Measurements from ENCODE around the gene MACF1. TPM values are rescaled to one million over a fixed set of nuclear protein-coding genes. Genes with fewer than 3 reads are reported as not detected.

MACF1 gene
- total RNA-seq, 5 donors from 2014 or later (not counting 1 experiment from before 2014, with no cell fraction given) = 232 to 596 (median 258) TPM

GRCh38 chr1:39359028-39359570 is 154.6 kb downstream of the MACF1 start:
- Histone ChIP-seq H3K27ac (ENCODE audit: low read length) (no peak overlapping the region), H3K9me3 (no peaks in the 10 kb centered on the region), H3K36me3 (ENCODE audit: control insufficient read depth in 2 of 2, extremely low read depth in 1 of 2, insufficient read depth in 1 of 2, low read length in 1 of 2) (peaks cover 6 to 89% of the 10 kb centered on the region in 2 donors), H3K4me1 (ENCODE audit: control insufficient read depth in 1 of 2, extremely low read depth in 1 of 2, insufficient read depth in 2 of 2, low read length in 2 of 2) (no peaks in the 10 kb centered on the region), H3K4me3 (ENCODE audit: control insufficient read depth in 1 of 2, extremely low read depth in 1 of 2, low read length in 1 of 2) (no peak overlapping the region), H3K27me3 (replicated peaks in 1 of 2; ENCODE audit: control insufficient read depth in 2 of 2, extremely low read depth in 1 of 2, insufficient read depth in 2 of 2, low read length in 1 of 2) (no peaks in the 10 kb centered on the region)
- H3K36me3 Mint-ChIP-seq = peaks cover 62% of the 10 kb centered on the region
- DNase-seq (no peak), ATAC-seq (replicated peaks in 1 of 4) (no peak)
- POLR2A ChIA-PET = interaction anchor here in 1 of 2 donors (0.9 kb wide), 1 partner anchor 88 kb away, joined by 3 read pairs; no protein-coding TSS in a partner anchor
- 100% methylated on average over 1 of the region's 2 CpGs for WGBS (ENCODE audit: insufficient coverage)
- H3K4me1 Mint-ChIP-seq = no peaks in the 10 kb centered on the region
- H3K27me3 Mint-ChIP-seq = no peaks in the 10 kb centered on the region
- no peaks in the 10 kb centered on the region for H3K9me3 Mint-ChIP-seq
- no peak overlapping the region for H3K4me3 Mint-ChIP-seq
- no peak overlapping the region for H3K27ac Mint-ChIP-seq
- CTCF ChIA-PET = no interaction called here

- peaks cover 59% of the 10 kb centered on the region for H3K36me3 Mint-ChIP-seq
- H3K27me3 ChIP-seq (replicated peaks in 1 of 2; ENCODE audit: control insufficient read depth in 2 of 2, extremely low read depth in 1 of 2, insufficient read depth in 2 of 2, low read length in 1 of 2) = no peaks in the 10 kb centered on the region
- H3K27me3 Mint-ChIP-seq = no peaks in the 10 kb centered on the region
- H3K9me3 Mint-ChIP-seq = no peaks in the 10 kb centered on the region
- DNase-seq (no peak), ATAC-seq (replicated peaks in 1 of 4) (no peak)
- no peak overlapping the region for H3K4me3 ChIP-seq (ENCODE audit: control insufficient read depth in 1 of 2, extremely low read depth in 1 of 2, low read length in 1 of 2)
- H3K9me3 ChIP-seq = no peaks in the 10 kb centered on the region
- peak overlapping the region; percentile 13 to 53 for H3K27ac Mint-ChIP-seq
- ChIA-PET POLR2A (no interaction called here), CTCF (no interaction called here)
- no peak overlapping the region for H3K4me3 Mint-ChIP-seq
- H3K36me3 ChIP-seq (ENCODE audit: control insufficient read depth in 2 of 2, extremely low read depth in 1 of 2, insufficient read depth in 1 of 2, low read length in 1 of 2) = peaks cover 6 to 78% of the 10 kb centered on the region in 2 donors
- H3K4me1 Mint-ChIP-seq = no peaks in the 10 kb centered on the region
- no CpG with 5 or more reads among the region's 1 CpG for WGBS (ENCODE audit: insufficient coverage)
- no peaks in the 10 kb centered on the region for H3K4me1 ChIP-seq (ENCODE audit: control insufficient read depth in 1 of 2, extremely low read depth in 1 of 2, insufficient read depth in 2 of 2, low read length in 2 of 2)
- H3K27ac ChIP-seq (ENCODE audit: low read length) = no peak overlapping the region
Measured at GRCh38 chr1:39360731-39361130, 156.2 kb downstream of the MACF1 start.

GRCh38 chr1:39361446-39361845 is 157.0 kb downstream of the MACF1 start:
- no CpG with 5 or more reads among the region's 5 CpGs for WGBS (ENCODE audit: insufficient coverage)
- H3K4me3 ChIP-seq (ENCODE audit: control insufficient read depth in 1 of 2, extremely low read depth in 1 of 2, low read length in 1 of 2) = no peak overlapping the region
- H3K9me3 Mint-ChIP-seq = no peaks in the 10 kb centered on the region
- DNase-seq (no peak), ATAC-seq (replicated peaks in 1 of 4) (no peak)
- H3K27me3 Mint-ChIP-seq = no peaks in the 10 kb centered on the region
- H3K4me3 Mint-ChIP-seq = no peak overlapping the region
- no peaks in the 10 kb centered on the region for H3K9me3 ChIP-seq
- no peaks in the 10 kb centered on the region for H3K27me3 ChIP-seq (replicated peaks in 1 of 2; ENCODE audit: control insufficient read depth in 2 of 2, extremely low read depth in 1 of 2, insufficient read depth in 2 of 2, low read length in 1 of 2)
- no peaks in the 10 kb centered on the region for H3K4me1 ChIP-seq (ENCODE audit: control insufficient read depth in 1 of 2, extremely low read depth in 1 of 2, insufficient read depth in 2 of 2, low read length in 2 of 2)
- H3K27ac ChIP-seq (ENCODE audit: low read length) = no peak overlapping the region
- H3K4me1 Mint-ChIP-seq = no peaks in the 10 kb centered on the region
- H3K36me3 ChIP-seq (ENCODE audit: control insufficient read depth in 2 of 2, extremely low read depth in 1 of 2, insufficient read depth in 1 of 2, low read length in 1 of 2) = peaks cover 6 to 77% of the 10 kb centered on the region in 2 donors
- ChIA-PET POLR2A (no interaction called here), CTCF (no interaction called here)
- H3K27ac Mint-ChIP-seq = peak overlapping the region; percentile 13 to 53
- peaks cover 61% of the 10 kb centered on the region for H3K36me3 Mint-ChIP-seq

GRCh38 chr1:39363267-39363666 is 158.8 kb downstream of the MACF1 start:
- Histone ChIP-seq H3K4me3 (ENCODE audit: control insufficient read depth in 1 of 2, extremely low read depth in 1 of 2, low read length in 1 of 2) (no peak overlapping the region), H3K4me1 (ENCODE audit: control insufficient read depth in 1 of 2, extremely low read depth in 1 of 2, insufficient read depth in 2 of 2, low read length in 2 of 2) (no peaks in the 10 kb centered on the region), H3K9me3 (no peaks in the 10 kb centered on the region), H3K36me3 (ENCODE audit: control insufficient read depth in 2 of 2, extremely low read depth in 1 of 2, insufficient read depth in 1 of 2, low read length in 1 of 2) (peaks cover 5 to 74% of the 10 kb centered on the region in 2 donors), H3K27ac (ENCODE audit: low read length) (no peak overlapping the region), H3K27me3 (replicated peaks in 1 of 2; ENCODE audit: control insufficient read depth in 2 of 2, extremely low read depth in 1 of 2, insufficient read depth in 2 of 2, low read length in 1 of 2) (no peaks in the 10 kb centered on the region)
- ChIA-PET POLR2A (no interaction called here), CTCF (no interaction called here)
- no peaks in the 10 kb centered on the region for H3K4me1 Mint-ChIP-seq
- no peak for ATAC-seq (replicated peaks in 1 of 4)
- no peak for DNase-seq
- peaks cover 48% of the 10 kb centered on the region for H3K36me3 Mint-ChIP-seq
- H3K27me3 Mint-ChIP-seq = no peaks in the 10 kb centered on the region
- H3K9me3 Mint-ChIP-seq = no peaks in the 10 kb centered on the region
- no CpG with 5 or more reads among the region's 2 CpGs for WGBS (ENCODE audit: insufficient coverage)
- H3K27ac Mint-ChIP-seq = peak overlapping the region in 1 of 2 donors; percentile 41
- H3K4me3 Mint-ChIP-seq = no peak overlapping the region

GRCh38 chr1:39368045-39368444 is 163.6 kb downstream of the MACF1 start:
- no peaks in the 10 kb centered on the region for H3K4me1 ChIP-seq (ENCODE audit: control insufficient read depth in 1 of 2, extremely low read depth in 1 of 2, insufficient read depth in 2 of 2, low read length in 2 of 2)
- peaks cover 0 to 75% of the 10 kb centered on the region in 2 donors for H3K36me3 ChIP-seq (ENCODE audit: control insufficient read depth in 2 of 2, extremely low read depth in 1 of 2, insufficient read depth in 1 of 2, low read length in 1 of 2)
- peaks cover 56% of the 10 kb centered on the region for H3K36me3 Mint-ChIP-seq
- H3K4me1 Mint-ChIP-seq = no peaks in the 10 kb centered on the region
- ATAC-seq (replicated peaks in 1 of 4) (no peak), DNase-seq (no peak)
- no peaks in the 10 kb centered on the region for H3K27me3 ChIP-seq (replicated peaks in 1 of 2; ENCODE audit: control insufficient read depth in 2 of 2, extremely low read depth in 1 of 2, insufficient read depth in 2 of 2, low read length in 1 of 2)
- peak overlapping the region in 1 of 2 donors; percentile 11 for H3K27ac Mint-ChIP-seq
- H3K9me3 ChIP-seq = no peaks in the 10 kb centered on the region
- POLR2A ChIA-PET = no interaction called here
- no peak overlapping the region for H3K4me3 ChIP-seq (ENCODE audit: control insufficient read depth in 1 of 2, extremely low read depth in 1 of 2, low read length in 1 of 2)
- H3K9me3 Mint-ChIP-seq = no peaks in the 10 kb centered on the region
- CTCF ChIA-PET = interaction anchor here in 1 of 2 donors (0.7 kb wide), 2 partner anchors 24 to 1339 kb away, joined by 4 to 7 read pairs; no protein-coding TSS in a partner anchor
- WGBS (ENCODE audit: insufficient coverage) = 100% methylated on average over 1 of the region's 1 CpG
- no peak overlapping the region for H3K27ac ChIP-seq (ENCODE audit: low read length)
- H3K4me3 Mint-ChIP-seq = no peak overlapping the region
- H3K27me3 Mint-ChIP-seq = no peaks in the 10 kb centered on the region

GRCh38 chr1:39369565-39369964 is 165.1 kb downstream of the MACF1 start:
- H3K9me3 ChIP-seq = no peaks in the 10 kb centered on the region
- no peak overlapping the region for H3K27ac ChIP-seq (ENCODE audit: low read length)
- no peak overlapping the region for H3K4me3 ChIP-seq (ENCODE audit: control insufficient read depth in 1 of 2, extremely low read depth in 1 of 2, low read length in 1 of 2)
- Mint-ChIP-seq H3K9me3 (no peaks in the 10 kb centered on the region), H3K36me3 (peaks cover 50% of the 10 kb centered on the region), H3K4me1 (no peaks in the 10 kb centered on the region), H3K27me3 (no peaks in the 10 kb centered on the region), H3K27ac (no peak overlapping the region), H3K4me3 (no peak overlapping the region)
- WGBS (ENCODE audit: insufficient coverage) = no CpG with 5 or more reads among the region's 4 CpGs
- H3K4me1 ChIP-seq (ENCODE audit: control insufficient read depth in 1 of 2, extremely low read depth in 1 of 2, insufficient read depth in 2 of 2, low read length in 2 of 2) = no peaks in the 10 kb centered on the region
- peaks cover 4 to 83% of the 10 kb centered on the region in 2 donors for H3K36me3 ChIP-seq (ENCODE audit: control insufficient read depth in 2 of 2, extremely low read depth in 1 of 2, insufficient read depth in 1 of 2, low read length in 1 of 2)
- ChIA-PET CTCF (no interaction called here), POLR2A (no interaction called here)
- ATAC-seq (replicated peaks in 1 of 4) = no peak
- no peak for DNase-seq
- no peaks in the 10 kb centered on the region for H3K27me3 ChIP-seq (replicated peaks in 1 of 2; ENCODE audit: control insufficient read depth in 2 of 2, extremely low read depth in 1 of 2, insufficient read depth in 2 of 2, low read length in 1 of 2)

GRCh38 chr1:39370602-39371001 is 166.1 kb downstream of the MACF1 start:
- ChIA-PET POLR2A (no interaction called here), CTCF (no interaction called here)
- no peaks in the 10 kb centered on the region for H3K27me3 ChIP-seq (replicated peaks in 1 of 2; ENCODE audit: control insufficient read depth in 2 of 2, extremely low read depth in 1 of 2, insufficient read depth in 2 of 2, low read length in 1 of 2)
- ATAC-seq (replicated peaks in 1 of 4) = no peak
- no peak overlapping the region for H3K27ac ChIP-seq (ENCODE audit: low read length)
- Mint-ChIP-seq H3K27ac (no peak overlapping the region), H3K36me3 (peaks cover 51% of the 10 kb centered on the region), H3K27me3 (no peaks in the 10 kb centered on the region), H3K4me3 (no peak overlapping the region), H3K9me3 (no peaks in the 10 kb centered on the region), H3K4me1 (no peaks in the 10 kb centered on the region)
- H3K36me3 ChIP-seq (ENCODE audit: control insufficient read depth in 2 of 2, extremely low read depth in 1 of 2, insufficient read depth in 1 of 2, low read length in 1 of 2) = peaks cover 4 to 83% of the 10 kb centered on the region in 2 donors
- no peaks in the 10 kb centered on the region for H3K4me1 ChIP-seq (ENCODE audit: control insufficient read depth in 1 of 2, extremely low read depth in 1 of 2, insufficient read depth in 2 of 2, low read length in 2 of 2)
- H3K9me3 ChIP-seq = no peaks in the 10 kb centered on the region
- DNase-seq = no peak
- WGBS (ENCODE audit: insufficient coverage) = no CpG with 5 or more reads among the region's 1 CpG
- H3K4me3 ChIP-seq (ENCODE audit: control insufficient read depth in 1 of 2, extremely low read depth in 1 of 2, low read length in 1 of 2) = no peak overlapping the region
